MM.1S (cell line): ENCODE results near the gene RASGRF2.

ENCODE experiments used
- DNase-seq: peaks from one replicate; pipeline ENCODE4 v3.0.0-alpha.2; 2015
- H2AFZ ChIP-seq: fragments of 300-600 bp; sonication (generic); 2 replicates; pipeline ENCODE4 v1.6.0; 2016; ENCODE audit warnings: antibody characterized with exemption, low read length
- H3F3A ChIP-seq: fragments of 300-600 bp; sonication (generic); 2 replicates; pipeline ENCODE4 v1.6.1; 2016; ENCODE audit warnings: mild to moderate bottlenecking, antibody characterized with exemption, low read length, moderate library complexity, mixed read lengths; ENCODE audit not compliant: insufficient read depth
- H3K27ac ChIP-seq: fragments of 300-600 bp; sonication (generic); 2 replicates; pipeline ENCODE4 v1.5.1; 2016; ENCODE audit warnings: mild to moderate bottlenecking, low read length
- H3K27me3 ChIP-seq: fragments of 300-600 bp; sonication (generic); replicated peaks from 2 replicates; pipeline ENCODE4 v1.6.0; 2016; ENCODE audit warnings: low read length; ENCODE audit not compliant: insufficient read depth
- H3K36me3 ChIP-seq: fragments of 300-600 bp; sonication (generic); replicated peaks from 2 replicates; pipeline ENCODE4 v1.6.1; 2016; ENCODE audit warnings: mild to moderate bottlenecking, low read length, mixed read lengths; ENCODE audit not compliant: insufficient read depth
- H3K4me1 ChIP-seq: fragments of 300-600 bp; sonication (generic); 2 replicates; pipeline ENCODE4 v1.6.1; 2016; ENCODE audit warnings: low read length, mixed read lengths
- H3K4me2 ChIP-seq: fragments of 300-600 bp; sonication (generic); 2 replicates; pipeline ENCODE4 v1.6.0; 2016; ENCODE audit warnings: low read depth, low read length
- H3K4me3 ChIP-seq: fragments of 300-600 bp; sonication (generic); 2 replicates; pipeline ENCODE4 v1.5.1; 2016; ENCODE audit warnings: low read length, mixed read lengths
- H3K79me2 ChIP-seq: fragments of 300-600 bp; sonication (generic); 2 replicates; pipeline ENCODE4 v1.6.1; 2016; ENCODE audit warnings: mixed run types, low read length, mixed read lengths
- H3K9ac ChIP-seq: fragments of 300-600 bp; sonication (generic); 2 replicates; pipeline ENCODE4 v1.6.1; 2016; ENCODE audit warnings: low read length, mixed read lengths
- H3K9me2 ChIP-seq: fragments of 300-600 bp; sonication (generic); replicated peaks from 2 replicates; pipeline ENCODE4 v1.6.1; 2016; ENCODE audit warnings: mild to moderate bottlenecking, low read length, mixed read lengths; ENCODE audit not compliant: insufficient read depth
- H3K9me3 ChIP-seq: fragments of 300-600 bp; sonication (generic); replicated peaks from 2 replicates; pipeline ENCODE4 v1.6.1; 2016; ENCODE audit warnings: mild to moderate bottlenecking, low read length, mixed read lengths; ENCODE audit not compliant: insufficient read depth
- H4K20me1 ChIP-seq: fragments of 300-600 bp; sonication (generic); 2 replicates; pipeline ENCODE4 v1.6.1; 2016; ENCODE audit warnings: mild to moderate bottlenecking, low read length, moderate library complexity, mixed read lengths; ENCODE audit not compliant: insufficient read depth
- EZH2 ChIP-seq: fragments of 300-600 bp; sonication (generic); optimal IDR thresholded peaks from 2 replicates; pipeline ENCODE3; 2017; ENCODE audit warnings: low read depth, mild to moderate bottlenecking, antibody characterized with exemption, low read length, mixed read lengths
- EZH2phosphoT487 ChIP-seq: fragments of 300-600 bp; sonication (generic); IDR thresholded peaks from 2 replicates; pipeline ENCODE4 v1.6.1; 2018; ENCODE audit warnings: antibody characterized with exemption, low read length
- TF ChIP-seq, protein P1 (sequence below): fragments of 300-600 bp; sonication (generic); IDR thresholded peaks from 2 replicates; pipeline ENCODE4 v1.5.1; 2016; ENCODE audit warnings: antibody characterized with exemption, low read length, mixed read lengths

Gene RASGRF2

DNA sequence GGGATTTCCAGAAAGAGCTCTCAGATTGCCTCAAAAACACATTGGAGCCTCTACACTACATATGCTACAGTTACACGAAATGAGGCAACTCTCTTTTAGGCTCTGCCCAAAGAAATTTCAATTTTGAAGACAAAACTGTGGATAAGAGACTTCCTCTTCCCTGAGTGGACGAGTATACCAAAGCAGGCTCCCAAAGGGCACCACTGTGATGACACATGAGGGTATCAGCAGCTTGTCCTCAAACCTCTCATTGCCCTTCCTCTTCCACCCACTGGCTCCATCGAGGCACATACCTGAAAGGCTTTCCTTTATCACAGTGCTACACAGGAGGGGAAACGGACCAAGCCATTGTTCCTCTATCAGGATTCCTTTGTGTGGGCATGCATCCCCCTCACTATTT is 284.3 kb downstream of the RASGRF2 start:
- Histone ChIP-seq H3K9me2 (no peaks in the 10 kb centered on the region), H3K27me3 (no peaks in the 10 kb centered on the region), H3K4me2 (no peak overlapping the region), H3K27ac (no peak overlapping the region), H4K20me1 (no peaks in the 10 kb centered on the region), H2AFZ (no peak overlapping the region), H3K4me3 (no peak overlapping the region), H3K9me3 (no peaks in the 10 kb centered on the region), H3K36me3 (no peaks in the 10 kb centered on the region), H3K4me1 (no peaks in the 10 kb centered on the region), H3F3A (no peaks in the 10 kb centered on the region), H3K79me2 (no peaks in the 10 kb centered on the region), H3K9ac (no peak overlapping the region)
- no peak for DNase-seq
- TF ChIP-seq, protein P1, sequence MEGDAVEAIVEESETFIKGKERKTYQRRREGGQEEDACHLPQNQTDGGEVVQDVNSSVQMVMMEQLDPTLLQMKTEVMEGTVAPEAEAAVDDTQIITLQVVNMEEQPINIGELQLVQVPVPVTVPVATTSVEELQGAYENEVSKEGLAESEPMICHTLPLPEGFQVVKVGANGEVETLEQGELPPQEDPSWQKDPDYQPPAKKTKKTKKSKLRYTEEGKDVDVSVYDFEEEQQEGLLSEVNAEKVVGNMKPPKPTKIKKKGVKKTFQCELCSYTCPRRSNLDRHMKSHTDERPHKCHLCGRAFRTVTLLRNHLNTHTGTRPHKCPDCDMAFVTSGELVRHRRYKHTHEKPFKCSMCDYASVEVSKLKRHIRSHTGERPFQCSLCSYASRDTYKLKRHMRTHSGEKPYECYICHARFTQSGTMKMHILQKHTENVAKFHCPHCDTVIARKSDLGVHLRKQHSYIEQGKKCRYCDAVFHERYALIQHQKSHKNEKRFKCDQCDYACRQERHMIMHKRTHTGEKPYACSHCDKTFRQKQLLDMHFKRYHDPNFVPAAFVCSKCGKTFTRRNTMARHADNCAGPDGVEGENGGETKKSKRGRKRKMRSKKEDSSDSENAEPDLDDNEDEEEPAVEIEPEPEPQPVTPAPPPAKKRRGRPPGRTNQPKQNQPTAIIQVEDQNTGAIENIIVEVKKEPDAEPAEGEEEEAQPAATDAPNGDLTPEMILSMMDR: no peak
- TF ChIP-seq EZH2: no peak
- no peak for TF ChIP-seq EZH2phosphoT487

- Histone ChIP-seq H4K20me1 (no peaks in the 10 kb centered on the region), H3K79me2 (no peaks in the 10 kb centered on the region), H3K36me3 (no peaks in the 10 kb centered on the region), H3F3A (no peaks in the 10 kb centered on the region), H3K4me1 (no peaks in the 10 kb centered on the region), H2AFZ (no peak overlapping the region), H3K27me3 (no peaks in the 10 kb centered on the region), H3K4me2 (no peak overlapping the region), H3K4me3 (no peak overlapping the region), H3K9me3 (no peaks in the 10 kb centered on the region), H3K9me2 (no peaks in the 10 kb centered on the region), H3K9ac (no peak overlapping the region), H3K27ac (no peak overlapping the region)
- no peak for DNase-seq
- no peak for TF ChIP-seq EZH2
- TF ChIP-seq, protein P1: no peak
These were observed 285.7 kb downstream of the RASGRF2 start for GRCh38 chr5:81245871-81246235.

- Histone ChIP-seq H3K4me1 (no peaks in the 10 kb centered on the region), H3K9me2 (no peaks in the 10 kb centered on the region), H3K4me3 (no peak overlapping the region), H3K4me2 (no peak overlapping the region), H3K27ac (no peak overlapping the region), H3K9ac (no peak overlapping the region), H4K20me1 (no peaks in the 10 kb centered on the region), H3F3A (no peaks in the 10 kb centered on the region), H2AFZ (no peak overlapping the region), H3K9me3 (no peaks in the 10 kb centered on the region), H3K36me3 (no peaks in the 10 kb centered on the region), H3K79me2 (no peaks in the 10 kb centered on the region), H3K27me3 (no peaks in the 10 kb centered on the region)
- no peak for DNase-seq
- TF ChIP-seq EZH2 (no peak), EZH2phosphoT487 (no peak)
- TF ChIP-seq, protein P1: no peak
These were observed 286.5 kb downstream of the RASGRF2 start for GRCh38 chr5:81246697-81247096.
